IMR-90 (cell line): ENCODE results near the gene MARS1. TPM values are rescaled to one million over a fixed set of nuclear protein-coding genes. Genes with fewer than 3 reads are reported as not detected.

ENCODE experiments used
- ATAC-seq: fragments of 200-7000 bp; cut with Tn5 transposase; 2 replicates; pipeline ENCODE4 v1.9.1; 2020; ENCODE audit warnings: low read depth, mild to moderate bottlenecking, moderate library complexity
- BruUV-seq: library from RNA; stranded (reverse); fragments of 400-500 nt; replicated peaks from 2 replicates; lab custom pipeline; 2021; lab: Mats Ljungman, UMichigan
- CTCF ChIA-PET: fragments of 300-600 bp; formaldehyde crosslinking; extraction: SDS; loops from one replicate; lab custom pipeline; 2021; ENCODE audit warnings: antibody characterized with exemption; lab: Yijun Ruan, JAX
- POLR2A ChIA-PET: fragments of 300-600 bp; sonication (Branson Sonifier 250); formaldehyde crosslinking; loops from one replicate; lab custom pipeline; 2022; ENCODE audit warnings: antibody characterized with exemption; ENCODE audit not compliant: unreplicated experiment; lab: Charles Lee
- DNase-seq: peaks from one replicate; pipeline ENCODE4 v3.0.0; 2013
- H2AFZ ChIP-seq: replicated peaks from 2 replicates; pipeline ENCODE3; 2013; ENCODE audit warnings: low read length, mild to moderate bottlenecking; ENCODE audit not compliant: poor library complexity
- H2AK5ac ChIP-seq: 2 replicates; pipeline ENCODE4 v1.6.1; 2013; ENCODE audit warnings: low read depth, low read length, inconsistent platforms
- H2AK9ac ChIP-seq: replicated peaks from 2 replicates; pipeline ENCODE3; 2013; ENCODE audit warnings: mild to moderate bottlenecking, low read depth, low read length, moderate library complexity; ENCODE audit not compliant: poor library complexity
- H2BK120ac ChIP-seq: 2 replicates; pipeline ENCODE4 v1.6.1; 2013; ENCODE audit warnings: low read depth, low read length, inconsistent platforms
- H2BK15ac ChIP-seq: 3 replicates; pipeline ENCODE4 v1.6.1; 2013; ENCODE audit warnings: low read depth, low read length, inconsistent platforms
- H2BK20ac ChIP-seq: 2 replicates; pipeline ENCODE4 v1.6.1; 2013; ENCODE audit warnings: low read depth, mild to moderate bottlenecking, inconsistent platforms, low read length, moderate library complexity
- H2BK5ac ChIP-seq: 2 replicates; pipeline ENCODE4 v1.6.1; 2013; ENCODE audit warnings: mild to moderate bottlenecking, low read depth, low read length, inconsistent platforms; ENCODE audit not compliant: poor library complexity, severe bottlenecking
- H3K14ac ChIP-seq: replicated peaks from 2 replicates; pipeline ENCODE4 v1.6.1; 2013; ENCODE audit warnings: low read depth, low read length, inconsistent platforms
- H3K18ac ChIP-seq: 2 replicates; pipeline ENCODE4 v1.6.1; 2013; ENCODE audit warnings: low read depth, low read length, control low read depth
- H3K23ac ChIP-seq: 2 replicates; pipeline ENCODE4 v1.6.1; 2013; ENCODE audit warnings: low read depth, low read length, inconsistent platforms
- H3K27ac ChIP-seq: 2 replicates; pipeline ENCODE4 v1.5.1; 2013; ENCODE audit warnings: mild to moderate bottlenecking, control low read depth, low read length; ENCODE audit not compliant: insufficient read depth
- H3K27me3 ChIP-seq: 2 replicates; pipeline ENCODE4 v1.6.1; 2013; ENCODE audit warnings: low read length; ENCODE audit not compliant: control insufficient read depth, insufficient read depth
- H3K36me3 ChIP-seq: 2 replicates; pipeline ENCODE4 v1.6.1; 2013; ENCODE audit warnings: low read length, mixed read lengths; ENCODE audit not compliant: control insufficient read depth, insufficient read depth
- H3K4ac ChIP-seq: 2 replicates; pipeline ENCODE4 v1.6.1; 2013; ENCODE audit warnings: low read depth, low read length, inconsistent platforms
- H3K4me1 ChIP-seq: 2 replicates; pipeline ENCODE4 v1.6.1; 2013; ENCODE audit warnings: low read length, mixed read lengths; ENCODE audit not compliant: control insufficient read depth, insufficient read depth
- H3K4me2 ChIP-seq: 2 replicates; pipeline ENCODE4 v1.6.1; 2013; ENCODE audit warnings: low read depth, mild to moderate bottlenecking, control low read depth, low read length, moderate library complexity
- H3K4me3 ChIP-seq: 2 replicates; pipeline ENCODE4 v1.5.1; 2013; ENCODE audit warnings: low read depth, mild to moderate bottlenecking, control low read depth, low read length, moderate library complexity; ENCODE audit not compliant: insufficient read depth
- H3K56ac ChIP-seq: 2 replicates; pipeline ENCODE4 v1.6.1; 2013; ENCODE audit warnings: low read length, inconsistent platforms; ENCODE audit not compliant: insufficient read depth; ENCODE audit errors: extremely low read depth
- H3K79me1 ChIP-seq, 2 experiments: 2 replicates each; pipeline ENCODE4 v1.6.1; 2013; ENCODE audit warnings: low read length in 2 of 2, inconsistent platforms in 1 of 2, low read depth in 1 of 2
- H3K9ac ChIP-seq: 2 replicates; pipeline ENCODE4 v1.6.1; 2013; ENCODE audit warnings: low read depth, low read length, control low read depth
- H3K9me1 ChIP-seq: 2 replicates; pipeline ENCODE4 v1.6.1; 2013; ENCODE audit warnings: low read length, inconsistent platforms; ENCODE audit not compliant: insufficient read depth
- H3K9me3 ChIP-seq: 2 replicates; pipeline ENCODE4 v1.6.1; 2013; ENCODE audit warnings: low read length; ENCODE audit not compliant: control insufficient read depth, insufficient read depth
- H4K20me1 ChIP-seq: 2 replicates; pipeline ENCODE4 v1.6.1; 2013; ENCODE audit warnings: low read length, inconsistent platforms; ENCODE audit not compliant: insufficient read depth
- H4K5ac ChIP-seq: 2 replicates; pipeline ENCODE4 v1.6.1; 2013; ENCODE audit warnings: mild to moderate bottlenecking, low read depth, low read length, control low read depth
- H4K8ac ChIP-seq, 2 experiments: 2 replicates each; pipeline ENCODE4 v1.6.1; 2013; ENCODE audit warnings: low read depth in 2 of 2, low read length in 2 of 2, control low read depth in 1 of 2, inconsistent platforms in 1 of 2
- H4K91ac ChIP-seq: 2 replicates; pipeline ENCODE4 v1.6.1; 2013; ENCODE audit warnings: low read depth, low read length, inconsistent platforms; ENCODE audit not compliant: insufficient read depth
- BHLHE40 ChIP-seq: fragments of 150-350 bp; IDR thresholded peaks from 2 replicates; pipeline ENCODE4 v1.6.1; 2016; ENCODE audit warnings: mild to moderate bottlenecking, low read depth, low read length
- CEBPB ChIP-seq: IDR thresholded peaks from 2 replicates; pipeline ENCODE4 v1.6.1; 2012; ENCODE audit warnings: low read depth, low read length, improper control_type of control experiment
- CHD1 ChIP-seq: IDR thresholded peaks from 2 replicates; pipeline ENCODE4 v1.6.1; 2012; ENCODE audit warnings: low read depth, low read length, improper control_type of control experiment
- ELK1 ChIP-seq: fragments of 150-350 bp; IDR thresholded peaks from 2 replicates; pipeline ENCODE4 v1.6.1; 2016; ENCODE audit warnings: low read depth, mild to moderate bottlenecking, low read length, moderate library complexity, borderline replicate concordance
- FOS ChIP-seq: fragments of 150-350 bp; IDR thresholded peaks from 2 replicates; pipeline ENCODE4 v1.6.1; 2016; ENCODE audit warnings: low read depth, low read length
- MAFK ChIP-seq: IDR thresholded peaks from 2 replicates; pipeline ENCODE4 v1.6.1; 2012; ENCODE audit warnings: low read depth, low read length, improper control_type of control experiment
- MAZ ChIP-seq: IDR thresholded peaks from 2 replicates; pipeline ENCODE4 v1.6.1; 2012; ENCODE audit warnings: low read depth, mild to moderate bottlenecking, low read length, improper control_type of control experiment, moderate library complexity, borderline replicate concordance
- MXI1 ChIP-seq: IDR thresholded peaks from 2 replicates; pipeline ENCODE4 v1.6.1; 2012; ENCODE audit warnings: low read depth, mild to moderate bottlenecking, low read length, moderate library complexity, borderline replicate concordance
- POLR2A ChIP-seq: IDR thresholded peaks from 2 replicates; pipeline ENCODE4 v1.6.1; 2012; ENCODE audit warnings: mild to moderate bottlenecking, low read depth, low read length
- RFX5 ChIP-seq: IDR thresholded peaks from 2 replicates; pipeline ENCODE4 v1.8.0; 2012; ENCODE audit warnings: low read depth, mild to moderate bottlenecking, low read length, moderate library complexity
- SMC3 ChIP-seq: fragments of 150-350 bp; IDR thresholded peaks from 2 replicates; pipeline ENCODE4 v1.6.1; 2016; ENCODE audit warnings: low read depth, mild to moderate bottlenecking, antibody characterized with exemption, low read length, moderate library complexity
- USF2 ChIP-seq: fragments of 150-350 bp; IDR thresholded peaks from 2 replicates; pipeline ENCODE4 v1.6.1; 2017; ENCODE audit warnings: mild to moderate bottlenecking, antibody characterized with exemption, low read length, low read depth
- WGBS, 2 experiments: methylation state at CpG; one replicate each; pipeline versions ENCODE4 v1.1.5 to v1.1.7; 2013; ENCODE audit warnings: missing lambda C conversion rate in 2 of 2; ENCODE audit not compliant: insufficient read length in 1 of 2; ENCODE audit errors: extremely low coverage in 2 of 2; 5-methylcytosine and 5-hydroxymethylcytosine counted together
- dilution Hi-C: fragments of 300-500 bp; cut with HindIII; formaldehyde crosslinking; loops from one replicate; pipeline ENCODE4 v1.14.3; 2018; ENCODE audit warnings: low sequenced_read_pairs; ENCODE audit not compliant: unreplicated experiment
- in situ Hi-C: fragments of 300-500 bp; cut with MboI; formaldehyde crosslinking; loops from 3 replicates; pipeline ENCODE4 v1.14.3; 2019; ENCODE audit warnings: low sequenced_read_pairs, inconsistent platforms, mixed read lengths
- intact Hi-C: fragments of 100-400 bp; cut with micrococcal nuclease; formaldehyde crosslinking; loops from 2 replicates; pipeline ENCODE4 v1.10.0; 2022
- polyA plus RNA-seq, 3 experiments: library from polyadenylated mRNA; depleted of rRNA; stranded (reverse); fragments of >200 nt; gene quantifications; 2 replicates each; pipeline ENCODE4 v1.2.3, GENCODE V29; 2012; ENCODE audit warnings: low replicate concordance in 1 of 3
- total RNA-seq: library from RNA; depleted of rRNA; stranded (reverse); fragments of >200 nt; gene quantifications from 2 replicates; pipeline ENCODE4 v1.2.3, GENCODE V29; 2012
- TF ChIP-seq, protein P1 (sequence below): conservative IDR thresholded peaks from 2 replicates; pipeline ENCODE4 v1.5.1; 2012; ENCODE audit warnings: mild to moderate bottlenecking, low read depth, low read length, improper control_type of control experiment

MARS1 gene
- total and polyA plus RNA-seq, 2 of the 4 experiments (the other 2 are of a cell fraction), result 156 to 164 TPM

GRCh38 chr12:57438400-57438799 is 49.5 kb upstream of the MARS1 start:
- H3K36me3 ChIP-seq, result no peaks in the 10 kb centered on the region
- H2AK9ac ChIP-seq, result no peak overlapping the region
- H3K14ac ChIP-seq, result no peak overlapping the region
- intact Hi-C loops, result no loop called here
- H2BK120ac ChIP-seq, result no peak overlapping the region
- in situ Hi-C loops, result no loop called here
- no CpG with 5 or more reads among the region's 1 CpG for WGBS, 2 experiments
- ChIA-PET CTCF (no interaction called here), POLR2A (no interaction called here)
- no peaks in the 10 kb centered on the region for H3K9me3 ChIP-seq
- H3K79me1 ChIP-seq, result no peaks in the 10 kb centered on the region
- no peak overlapping the region for H4K91ac ChIP-seq
- TF ChIP-seq MAFK (no peak), CHD1 (no peak), MAZ (no peak), BHLHE40 (no peak), SMC3 (no peak), RFX5 (no peak), POLR2A (no peak), FOS (no peak), CEBPB (no peak), USF2 (no peak), ELK1 (no peak), MXI1 (no peak)
- TF ChIP-seq, protein P1, sequence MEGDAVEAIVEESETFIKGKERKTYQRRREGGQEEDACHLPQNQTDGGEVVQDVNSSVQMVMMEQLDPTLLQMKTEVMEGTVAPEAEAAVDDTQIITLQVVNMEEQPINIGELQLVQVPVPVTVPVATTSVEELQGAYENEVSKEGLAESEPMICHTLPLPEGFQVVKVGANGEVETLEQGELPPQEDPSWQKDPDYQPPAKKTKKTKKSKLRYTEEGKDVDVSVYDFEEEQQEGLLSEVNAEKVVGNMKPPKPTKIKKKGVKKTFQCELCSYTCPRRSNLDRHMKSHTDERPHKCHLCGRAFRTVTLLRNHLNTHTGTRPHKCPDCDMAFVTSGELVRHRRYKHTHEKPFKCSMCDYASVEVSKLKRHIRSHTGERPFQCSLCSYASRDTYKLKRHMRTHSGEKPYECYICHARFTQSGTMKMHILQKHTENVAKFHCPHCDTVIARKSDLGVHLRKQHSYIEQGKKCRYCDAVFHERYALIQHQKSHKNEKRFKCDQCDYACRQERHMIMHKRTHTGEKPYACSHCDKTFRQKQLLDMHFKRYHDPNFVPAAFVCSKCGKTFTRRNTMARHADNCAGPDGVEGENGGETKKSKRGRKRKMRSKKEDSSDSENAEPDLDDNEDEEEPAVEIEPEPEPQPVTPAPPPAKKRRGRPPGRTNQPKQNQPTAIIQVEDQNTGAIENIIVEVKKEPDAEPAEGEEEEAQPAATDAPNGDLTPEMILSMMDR, result no peak
- no peak for DNase-seq
- H4K20me1 ChIP-seq, result no peaks in the 10 kb centered on the region
- no peak overlapping the region for H3K4me3 ChIP-seq
- no peak overlapping the region for H2BK5ac ChIP-seq
- no peak overlapping the region for H2BK15ac ChIP-seq
- H3K18ac ChIP-seq, result no peak overlapping the region
- H3K9ac ChIP-seq, result no peak overlapping the region
- no peak for ATAC-seq
- no peak overlapping the region for H2BK20ac ChIP-seq
- H4K8ac ChIP-seq, result no peak overlapping the region
- no peak overlapping the region for H3K23ac ChIP-seq
- no peak overlapping the region for H3K4me2 ChIP-seq
- no peaks in the 10 kb centered on the region for H3K9me1 ChIP-seq
- dilution Hi-C loops, result no loop called here
- H3K56ac ChIP-seq, result no peak overlapping the region
- H3K27me3 ChIP-seq, result no peaks in the 10 kb centered on the region
- no peak overlapping the region for H2AK5ac ChIP-seq
- no peaks in the 10 kb centered on the region for H3K4me1 ChIP-seq
- no peak overlapping the region for H2AFZ ChIP-seq
- H3K27ac ChIP-seq, result no peak overlapping the region
- H3K4ac ChIP-seq, result no peak overlapping the region
- H4K5ac ChIP-seq, result no peak overlapping the region
- no TSS peak for BruUV-seq
